GM23338 (cell line): ENCODE data around the gene RUNDC3A. TPM values are rescaled to one million over a fixed set of nuclear protein-coding genes. Genes with fewer than 3 reads are reported as not detected.

Source experiments
- ATAC-seq: fragments of 200-7000 bp; cut with Tn5 transposase; 3 replicates; pipeline ENCODE4 v1.9.1; 2020
- DNase-seq: peaks from one replicate; pipeline ENCODE4 v3.0.0-alpha.2; 2015; ENCODE audit warnings: low spot score
- H2AFZ ChIP-seq: fragments of 200-600 bp; sonication (generic); 2 replicates; pipeline ENCODE4 v1.8.0; 2016; ENCODE audit warnings: antibody characterized with exemption, mild to moderate bottlenecking, moderate library complexity
- H3F3A ChIP-seq: fragments of 200-600 bp; sonication (generic); replicated peaks from 2 replicates; pipeline ENCODE4 v1.8.0; 2017; ENCODE audit warnings: antibody characterized with exemption, mixed run types, low read depth
- H3K27ac ChIP-seq: fragments of 200-600 bp; sonication (generic); 2 replicates; pipeline ENCODE4 v1.6.1; 2016; ENCODE audit warnings: low read depth
- H3K27me3 ChIP-seq: fragments of 200-600 bp; sonication (generic); 2 replicates; pipeline ENCODE4 v1.8.0; 2016; ENCODE audit warnings: mild to moderate bottlenecking, mixed run types, moderate library complexity; ENCODE audit not compliant: insufficient read depth
- H3K36me3 ChIP-seq: fragments of 200-600 bp; sonication (generic); 2 replicates; pipeline ENCODE4 v1.8.0; 2016; ENCODE audit warnings: mild to moderate bottlenecking; ENCODE audit not compliant: insufficient read depth
- H3K4me1 ChIP-seq: fragments of 200-600 bp; sonication (generic); 2 replicates; pipeline ENCODE4 v1.8.0; 2016; ENCODE audit warnings: mild to moderate bottlenecking, moderate library complexity; ENCODE audit not compliant: insufficient read depth
- H3K4me2 ChIP-seq: fragments of 200-600 bp; sonication (generic); 2 replicates; pipeline ENCODE4 v1.7.1; 2017; ENCODE audit warnings: mixed run types
- H3K4me3 ChIP-seq: fragments of 200-600 bp; sonication (generic); 2 replicates; pipeline ENCODE4 v1.6.1; 2016; ENCODE audit warnings: mixed run types
- H3K79me2 ChIP-seq: fragments of 200-600 bp; sonication (generic); replicated peaks from 2 replicates; pipeline ENCODE4 v1.8.0; 2017; ENCODE audit warnings: mild to moderate bottlenecking; ENCODE audit not compliant: insufficient read depth
- H3K9me2 ChIP-seq: fragments of 200-600 bp; sonication (generic); 2 replicates; pipeline ENCODE4 v1.8.0; 2017; ENCODE audit not compliant: insufficient read depth
- H4K20me1 ChIP-seq: fragments of 200-600 bp; sonication (generic); replicated peaks from 2 replicates; pipeline ENCODE4 v1.8.0; 2017; ENCODE audit warnings: mild to moderate bottlenecking; ENCODE audit not compliant: insufficient read depth
- H3K27ac Mint-ChIP-seq: 2 replicates; pipeline ENCODE4 v1.8.0; 2020; ENCODE audit warnings: inconsistent platforms, mild to moderate bottlenecking, moderate library complexity, mixed read lengths
- H3K27me3 Mint-ChIP-seq: 3 replicates; pipeline ENCODE4 v1.8.0; 2022; ENCODE audit warnings: low read depth, mild to moderate bottlenecking, moderate library complexity, mixed read lengths, inconsistent platforms; ENCODE audit not compliant: insufficient read depth, poor library complexity
- H3K36me3 Mint-ChIP-seq: 3 replicates; pipeline ENCODE4 v1.8.0; 2021; ENCODE audit warnings: low read depth, mild to moderate bottlenecking, inconsistent platforms, moderate library complexity, mixed read lengths
- H3K4me1 Mint-ChIP-seq: 3 replicates; pipeline ENCODE4 v1.8.0; 2020; ENCODE audit warnings: mild to moderate bottlenecking, inconsistent platforms, mixed read lengths
- H3K4me3 Mint-ChIP-seq: 3 replicates; pipeline ENCODE4 v1.8.0; 2021; ENCODE audit warnings: moderate library complexity, mild to moderate bottlenecking, inconsistent platforms, mixed read lengths
- H3K9me3 Mint-ChIP-seq: 3 replicates; pipeline ENCODE4 v1.8.0; 2020; ENCODE audit warnings: moderate library complexity, mild to moderate bottlenecking, inconsistent platforms, mixed read lengths
- ETS1 ChIP-seq: IDR thresholded peaks from 2 replicates; pipeline ENCODE4 v1.6.1; 2016; ENCODE audit warnings: antibody characterized with exemption
- JUNB ChIP-seq: IDR thresholded peaks from one replicate; pipeline ENCODE4 v1.6.1; 2016; ENCODE audit warnings: antibody characterized with exemption; ENCODE audit not compliant: unreplicated experiment
- NANOG ChIP-seq: IDR thresholded peaks from 2 replicates; pipeline ENCODE4 v1.6.1; 2016; ENCODE audit warnings: antibody characterized with exemption, borderline replicate concordance
- POLR2AphosphoS5 ChIP-seq: IDR thresholded peaks from 2 replicates; pipeline ENCODE4 v1.6.1; 2016; ENCODE audit warnings: antibody characterized with exemption, low read depth
- REST ChIP-seq: IDR thresholded peaks from one replicate; pipeline ENCODE4 v1.6.1; 2018; ENCODE audit warnings: antibody characterized with exemption; ENCODE audit not compliant: unreplicated experiment
- STAT1 ChIP-seq: IDR thresholded peaks from one replicate; pipeline ENCODE4 v1.6.1; 2016; ENCODE audit warnings: antibody characterized with exemption; ENCODE audit not compliant: unreplicated experiment
- ZNF114 ChIP-seq: fragments of 250-450 bp; sonication (Bioruptor Pico); IDR thresholded peaks from 2 replicates; pipeline ENCODE4 v1.5.0; 2020; ENCODE audit warnings: mild to moderate bottlenecking, moderate library complexity
- ZNF331 ChIP-seq: fragments of 250-450 bp; sonication (Bioruptor Pico); IDR thresholded peaks from 2 replicates; pipeline ENCODE4 v1.5.0; 2020; ENCODE audit warnings: low read depth, mild to moderate bottlenecking, moderate library complexity
- ZNF462 ChIP-seq: fragments of 250-450 bp; sonication (Bioruptor Pico); IDR thresholded peaks from 2 replicates; pipeline ENCODE4 v1.5.0; 2020; ENCODE audit warnings: mild to moderate bottlenecking, moderate library complexity
- polyA plus RNA-seq: library from polyadenylated mRNA; unstranded; fragments of >200 nt; fragmentation: Nextera tagmentation; extraction: Ambion mirVana; gene quantifications from 2 replicates; pipeline ENCODE4 v1.2.1, GENCODE V29; 2016
- total RNA-seq: library from RNA; depleted of rRNA; stranded (reverse); fragments of >200 nt; shearing (Covaris generic); gene quantifications from 2 replicates; pipeline ENCODE4 v1.2.3, GENCODE V29; 2014

RUNDC3A gene
- total and polyA plus RNA-seq, 2 experiments from 2014 or later = 3.7 to 5.5 TPM

GRCh38 chr17:44355642-44356099 is 47.3 kb downstream of the RUNDC3A start:
- no peak overlapping the region; the same call in 2 of the 3 replicates for H3K4me3 Mint-ChIP-seq
- ATAC-seq = no peak
- no peaks in the 10 kb centered on the region for H3K79me2 ChIP-seq
- H2AFZ ChIP-seq = no peak overlapping the region
- no peak overlapping the region for H3K27ac Mint-ChIP-seq
- H3K9me2 ChIP-seq = no peaks in the 10 kb centered on the region
- peaks cover 22% of the 10 kb centered on the region for H3K27me3 Mint-ChIP-seq
- peaks cover 2% of the 10 kb centered on the region; the same call in 1 of the 3 replicates for H3K9me3 Mint-ChIP-seq
- H3K36me3 ChIP-seq = no peaks in the 10 kb centered on the region
- DNase-seq = no peak
- H3K27me3 ChIP-seq = peaks cover 8% of the 10 kb centered on the region; the same call in 1 of the 2 replicates
- H4K20me1 ChIP-seq = peaks cover 11% of the 10 kb centered on the region
- peaks cover 9% of the 10 kb centered on the region; the same call in 1 of the 2 replicates for H3K4me1 ChIP-seq
- 0 out of 2 replicates have a peak overlapping the region, but pooled peaks have one; percentile 79 for H3K4me2 ChIP-seq
- no peak overlapping the region for H3K4me3 ChIP-seq
- H3K4me1 Mint-ChIP-seq = peaks cover 23% of the 10 kb centered on the region
- peaks cover 12% of the 10 kb centered on the region for H3K36me3 Mint-ChIP-seq
- H3F3A ChIP-seq = peaks cover 10% of the 10 kb centered on the region; the same call in 1 of the 2 replicates
- no peak for TF ChIP-seq REST
- no peak for TF ChIP-seq ETS1
- no peak for TF ChIP-seq ZNF462 (CRISPR knock-in tag)
- no peak for TF ChIP-seq POLR2AphosphoS5
- no peak for TF ChIP-seq ZNF114 (CRISPR knock-in tag)
- TF ChIP-seq JUNB = no peak
- no peak for TF ChIP-seq STAT1
- no peak for TF ChIP-seq ZNF331
- no peak for TF ChIP-seq NANOG
- no peak overlapping the region for H3K27ac ChIP-seq
